Mesendoderm (in vitro differentiated cells): ENCODE data around the gene CYP4V2.

Experiments
- DNase-seq: peaks from one replicate; pipeline ENCODE4 v3.0.0; 2013
- H2AK5ac ChIP-seq: 2 replicates; pipeline ENCODE4 v1.6.1; 2013; ENCODE audit warnings: low read length, inconsistent platforms
- H2BK120ac ChIP-seq: 2 replicates; pipeline ENCODE4 v1.6.1; 2013; ENCODE audit warnings: low read depth, mild to moderate bottlenecking, low read length, moderate library complexity, mixed read lengths
- H2BK15ac ChIP-seq: replicated peaks from 2 replicates; pipeline ENCODE4 v1.6.1; 2013; ENCODE audit warnings: low read depth, mild to moderate bottlenecking, moderate library complexity
- H2BK5ac ChIP-seq: 2 replicates; pipeline ENCODE4 v1.6.1; 2013; ENCODE audit warnings: low read length, inconsistent platforms
- H3K18ac ChIP-seq: 2 replicates; pipeline ENCODE4 v1.6.1; 2013; ENCODE audit warnings: mild to moderate bottlenecking, low read length, mixed read lengths
- H3K23ac ChIP-seq: one replicate; pipeline ENCODE4 v1.6.1; 2013; ENCODE audit warnings: low read length
- H3K27ac ChIP-seq: 2 replicates; pipeline ENCODE4 v1.5.1; 2013; ENCODE audit warnings: low read depth, mild to moderate bottlenecking, inconsistent platforms, low read length, moderate library complexity
- H3K27me3 ChIP-seq: 2 replicates; pipeline ENCODE4 v1.6.1; 2013; ENCODE audit warnings: low read length, control low read depth, mild to moderate bottlenecking, inconsistent platforms; ENCODE audit not compliant: insufficient read depth, poor library complexity
- H3K36me3 ChIP-seq: 2 replicates; pipeline ENCODE4 v1.6.1; 2013; ENCODE audit warnings: low read length, inconsistent platforms; ENCODE audit not compliant: control insufficient read depth, insufficient read depth
- H3K4ac ChIP-seq: one replicate; pipeline ENCODE4 v1.6.1; 2013; ENCODE audit warnings: low read depth, mild to moderate bottlenecking, low read length, moderate library complexity
- H3K4me1 ChIP-seq: 2 replicates; pipeline ENCODE4 v1.6.1; 2013; ENCODE audit warnings: low read depth, low read length, inconsistent platforms; ENCODE audit not compliant: control insufficient read depth
- H3K4me2 ChIP-seq: 2 replicates; pipeline ENCODE4 v1.6.1; 2013; ENCODE audit warnings: low read length
- H3K4me3 ChIP-seq: 2 replicates; pipeline ENCODE4 v1.5.1; 2013; ENCODE audit warnings: mild to moderate bottlenecking, low read length
- H3K56ac ChIP-seq: one replicate; pipeline ENCODE4 v1.6.1; 2013; ENCODE audit warnings: low read length
- H3K79me1 ChIP-seq: 2 replicates; pipeline ENCODE4 v1.6.1; 2013; ENCODE audit warnings: low read length, inconsistent platforms
- H3K79me2 ChIP-seq: 2 replicates; pipeline ENCODE4 v1.6.1; 2013; ENCODE audit warnings: mild to moderate bottlenecking, low read length; ENCODE audit not compliant: control insufficient read depth, insufficient read depth
- H3K9ac ChIP-seq: 2 replicates; pipeline ENCODE4 v1.6.1; 2013; ENCODE audit warnings: low read length, inconsistent platforms
- H4K5ac ChIP-seq: one replicate; pipeline ENCODE4 v1.6.1; 2013; ENCODE audit warnings: low read length
- H4K8ac ChIP-seq: one replicate; pipeline ENCODE4 v1.6.1; 2013; ENCODE audit warnings: low read depth, mild to moderate bottlenecking, control low read depth, low read length, moderate library complexity
- WGBS: extraction: QIAGEN DNeasy Blood & Tissue Kit; methylation state at CpG from one replicate; pipeline ENCODE4 v1.1.7; 2013; ENCODE audit warnings: low lambda C conversion rate, missing lambda C conversion rate; ENCODE audit not compliant: insufficient coverage; ENCODE audit errors: extremely low coverage; 5-methylcytosine and 5-hydroxymethylcytosine counted together

The CYP4V2 gene

GRCh38 chr4:186161138-186161537 is 30.2 kb upstream of the CYP4V2 start:
- Histone ChIP-seq H2BK15ac (no peak overlapping the region), H3K23ac (no peak overlapping the region), H2BK120ac (no peak overlapping the region), H2AK5ac (no peak overlapping the region), H3K18ac (no peak overlapping the region), H3K4me2 (no peak overlapping the region), H4K8ac (no peak overlapping the region), H3K36me3 (no peaks in the 10 kb centered on the region), H3K4me3 (no peak overlapping the region), H3K27ac (no peak overlapping the region), H3K56ac (no peak overlapping the region), H3K79me1 (no peaks in the 10 kb centered on the region), H3K27me3 (no peaks in the 10 kb centered on the region), H3K79me2 (no peaks in the 10 kb centered on the region), H3K4ac (no peak overlapping the region), H2BK5ac (no peak overlapping the region), H3K4me1 (peaks cover 8% of the 10 kb centered on the region), H3K9ac (no peak overlapping the region), H4K5ac (no peak overlapping the region)
- DNase-seq = no peak
- WGBS = no CpG with 5 or more reads among the region's 6 CpGs

- no CpG with 5 or more reads among the region's 15 CpGs for WGBS
- Histone ChIP-seq H3K56ac (no peak overlapping the region), H3K23ac (no peak overlapping the region)
These were observed 24.4 kb upstream of the CYP4V2 start for GRCh38 chr4:186166852-186167512.

GRCh38 chr4:186167605-186168004 is 23.8 kb upstream of the CYP4V2 start:
- Histone ChIP-seq H2AK5ac (no peak overlapping the region), H4K8ac (no peak overlapping the region), H3K27me3 (no peaks in the 10 kb centered on the region), H3K4me2 (no peak overlapping the region), H3K79me1 (no peaks in the 10 kb centered on the region), H3K79me2 (no peaks in the 10 kb centered on the region), H2BK120ac (no peak overlapping the region), H2BK15ac (no peak overlapping the region), H3K23ac (no peak overlapping the region), H3K56ac (no peak overlapping the region), H4K5ac (no peak overlapping the region), H3K4me1 (peaks cover 8% of the 10 kb centered on the region), H3K4ac (no peak overlapping the region), H3K18ac (no peak overlapping the region), H2BK5ac (no peak overlapping the region), H3K27ac (no peak overlapping the region), H3K4me3 (no peak overlapping the region), H3K9ac (no peak overlapping the region), H3K36me3 (no peaks in the 10 kb centered on the region)
- WGBS = no CpG with 5 or more reads among the region's 5 CpGs
- DNase-seq = no peak

More at GRCh38 chr4:186166852-186167512, 24.4 kb upstream of the CYP4V2 start:
- DNase-seq = no peak
- no peak overlapping the region for H3K4ac ChIP-seq
- H3K4me3 ChIP-seq = no peak overlapping the region
- no peak overlapping the region for H2BK5ac ChIP-seq
- no peaks in the 10 kb centered on the region for H3K36me3 ChIP-seq
- H4K8ac ChIP-seq = no peak overlapping the region
- H3K4me1 ChIP-seq = peaks cover 8% of the 10 kb centered on the region
- H2BK120ac ChIP-seq = no peak overlapping the region
- no peaks in the 10 kb centered on the region for H3K79me2 ChIP-seq
- H3K9ac ChIP-seq = no peak overlapping the region
- no peak overlapping the region for H3K18ac ChIP-seq
- H3K27me3 ChIP-seq = no peaks in the 10 kb centered on the region
- no peaks in the 10 kb centered on the region for H3K79me1 ChIP-seq
- H3K4me2 ChIP-seq = no peak overlapping the region
- no peak overlapping the region for H2AK5ac ChIP-seq
- no peak overlapping the region for H3K27ac ChIP-seq
- H2BK15ac ChIP-seq = no peak overlapping the region
- no peak overlapping the region for H4K5ac ChIP-seq

- Histone ChIP-seq H3K27me3 (no peaks in the 10 kb centered on the region), H3K56ac (no peak overlapping the region), H3K36me3 (no peaks in the 10 kb centered on the region), H3K9ac (no peak overlapping the region), H2BK120ac (no peak overlapping the region), H3K18ac (no peak overlapping the region), H4K8ac (no peak overlapping the region), H2BK5ac (no peak overlapping the region), H2AK5ac (no peak overlapping the region), H3K27ac (no peak overlapping the region), H3K4me3 (no peak overlapping the region), H3K4me2 (no peak overlapping the region), H3K79me2 (no peaks in the 10 kb centered on the region), H2BK15ac (no peak overlapping the region), H4K5ac (no peak overlapping the region), H3K23ac (no peak overlapping the region), H3K79me1 (no peaks in the 10 kb centered on the region), H3K4ac (no peak overlapping the region), H3K4me1 (peaks cover 8% of the 10 kb centered on the region)
- WGBS = no CpG with 5 or more reads among the region's 9 CpGs
- no peak for DNase-seq
These were observed 22.6 kb upstream of the CYP4V2 start for GRCh38 chr4:186168750-186169149.

GRCh38 chr4:186169333-186169944 is 21.9 kb upstream of the CYP4V2 start:
- H3K4me1 ChIP-seq = peaks cover 7% of the 10 kb centered on the region
- H3K4me3 ChIP-seq = no peak overlapping the region
- no peak for DNase-seq
- no peak overlapping the region for H3K18ac ChIP-seq
- H3K56ac ChIP-seq = no peak overlapping the region
- H2BK5ac ChIP-seq = no peak overlapping the region
- H3K4ac ChIP-seq = no peak overlapping the region
- H2BK120ac ChIP-seq = no peak overlapping the region
- H3K36me3 ChIP-seq = no peaks in the 10 kb centered on the region
- no peak overlapping the region for H3K9ac ChIP-seq
- H3K23ac ChIP-seq = no peak overlapping the region
- no peaks in the 10 kb centered on the region for H3K79me1 ChIP-seq
- no peaks in the 10 kb centered on the region for H3K79me2 ChIP-seq
- no peak overlapping the region for H4K8ac ChIP-seq
- WGBS = no CpG with 5 or more reads among the region's 18 CpGs
- H3K4me2 ChIP-seq = no peak overlapping the region
- no peak overlapping the region for H2AK5ac ChIP-seq
- no peak overlapping the region for H2BK15ac ChIP-seq
- H3K27ac ChIP-seq = no peak overlapping the region
- no peak overlapping the region for H4K5ac ChIP-seq
- no peaks in the 10 kb centered on the region for H3K27me3 ChIP-seq
